Measurements from ENCODE around the gene PPP1R13B.
"Not testable (repeated sequence)": the region's sequence is repeated elsewhere in the genome, so short reads cannot be mapped to it uniquely, and the experiment has no call there.

Gene PPP1R13B

DNA sequence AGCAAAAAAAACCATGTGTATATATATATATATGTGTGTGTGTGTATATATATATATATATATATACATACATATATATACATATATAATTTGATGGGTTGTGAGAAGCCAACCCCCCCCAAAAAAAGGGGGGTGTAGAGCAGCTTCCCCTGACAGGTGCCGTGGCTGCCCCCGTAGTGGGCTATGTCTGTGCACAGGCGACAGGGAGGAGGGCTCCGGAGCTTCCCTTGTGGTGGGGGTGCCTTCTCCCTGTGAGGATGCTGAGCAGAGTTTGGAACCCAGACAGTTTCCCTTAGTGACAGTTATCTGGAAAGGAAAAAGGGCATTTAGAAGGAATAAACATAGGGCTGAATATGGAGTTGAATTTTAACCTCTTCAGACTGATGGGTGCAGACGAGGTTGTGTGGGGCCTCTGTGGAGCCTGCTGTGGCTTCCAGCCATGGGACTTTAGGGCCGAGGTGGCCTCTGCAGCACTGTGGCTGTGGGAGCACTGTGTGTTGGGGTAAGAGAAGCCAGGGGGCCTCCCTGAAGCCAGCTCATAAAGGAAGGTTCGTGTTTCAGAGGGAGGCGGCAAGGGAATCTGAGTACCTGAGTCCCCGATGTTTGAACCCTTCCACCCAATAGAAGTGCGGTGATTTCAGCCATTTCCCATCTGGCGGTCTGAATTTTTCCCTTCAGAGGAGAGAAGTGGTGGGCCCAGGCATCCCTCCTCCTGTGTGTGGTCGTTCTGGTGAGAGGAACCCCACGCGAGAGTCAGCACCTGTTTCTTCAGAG, 151.9 kb downstream of the PPP1R13B start:
- DNase-seq, result no peak

GRCh38 chr14:103694572-103695026, 152.8 kb downstream of the PPP1R13B start:
- DNase-seq, result no peak

DNA sequence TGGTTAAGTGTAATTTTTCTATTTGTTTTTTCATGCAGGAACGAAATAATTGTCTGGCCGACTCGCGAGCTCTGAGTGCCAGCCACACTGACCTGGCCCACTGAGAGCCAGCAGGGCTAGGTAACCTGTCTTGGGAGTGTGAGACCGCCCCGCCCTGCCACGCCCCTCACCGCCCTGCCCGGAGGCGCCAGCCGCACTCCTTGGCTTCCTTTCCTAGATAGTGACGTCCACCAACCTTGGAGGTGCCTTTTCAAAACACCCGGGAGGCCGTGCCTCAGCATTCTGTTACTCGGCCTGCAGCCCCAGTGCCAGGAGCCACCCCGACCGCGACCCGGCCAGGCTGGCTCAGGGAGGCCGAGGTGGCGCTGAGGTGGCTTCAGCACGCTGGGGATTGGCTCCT, 153.9 kb downstream of the PPP1R13B start:
- no peak for DNase-seq

DNA sequence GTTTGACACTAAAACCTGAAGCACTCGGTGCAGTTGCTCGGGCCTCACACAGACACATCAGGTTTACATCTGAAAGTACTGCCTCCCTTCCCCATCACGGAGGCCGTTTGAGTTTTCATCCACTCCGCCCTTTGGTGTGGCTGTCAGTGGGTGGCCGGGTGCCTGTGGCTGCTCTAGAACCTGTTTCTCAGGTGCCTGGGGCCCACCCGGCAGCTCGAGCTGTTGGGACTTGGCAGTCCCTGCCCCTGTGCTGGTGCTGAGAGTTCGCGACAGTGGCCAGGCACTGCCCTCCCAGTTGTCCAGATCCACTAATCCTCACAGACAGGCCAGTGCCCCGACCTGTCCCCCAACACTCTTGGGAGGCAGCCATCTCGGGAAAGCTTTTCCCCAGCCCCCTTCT, 154.5 kb downstream of the PPP1R13B start:
- DNase-seq, result no peak

DNA sequence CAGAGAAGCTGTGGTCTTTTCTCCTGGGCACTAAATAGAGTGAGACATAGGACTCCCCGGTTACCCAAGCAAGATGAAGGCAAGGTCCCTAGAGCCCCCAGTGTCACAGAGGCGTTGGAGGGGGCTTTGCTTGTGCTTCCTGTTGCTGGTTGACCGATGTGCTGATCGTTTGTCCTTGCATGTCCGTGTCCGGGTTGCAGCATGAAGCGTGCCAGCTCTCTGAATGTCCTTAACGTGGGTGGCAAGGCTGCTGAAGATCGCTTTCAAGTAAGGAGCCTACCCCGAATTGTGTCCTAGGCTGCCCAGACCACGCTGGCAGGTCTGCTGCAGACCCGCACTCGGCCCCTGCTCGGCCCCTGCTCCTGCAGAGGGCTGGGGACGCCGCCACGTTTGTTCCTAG, 155.2 kb downstream of the PPP1R13B start:
- DNase-seq, result no peak

GRCh38 chr14:103691655-103692054, 155.7 kb downstream of the PPP1R13B start:
- DNase-seq, result not testable (repeated sequence)

DNA sequence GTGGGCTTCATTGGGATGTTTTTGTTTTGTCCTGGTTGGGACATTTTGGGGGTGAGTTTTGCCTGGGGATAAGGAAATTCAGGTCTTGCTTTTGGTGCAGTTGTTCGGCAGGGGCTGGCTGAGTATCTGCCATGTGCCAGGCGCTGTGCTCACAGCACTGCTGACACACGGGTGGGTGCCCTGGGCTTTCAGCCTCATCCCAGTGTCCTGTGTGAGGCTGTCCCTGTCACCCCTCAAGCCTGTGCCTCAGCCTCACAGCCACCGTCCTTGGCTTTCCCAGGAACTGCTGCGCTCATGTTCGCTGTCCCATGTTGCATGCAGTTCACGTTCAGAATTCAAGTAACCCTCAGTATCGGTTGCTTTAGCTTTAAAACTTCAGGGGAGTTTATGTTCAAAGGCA, 157.0 kb downstream of the PPP1R13B start:
- DNase-seq, result no peak

GRCh38 chr14:103688906-103689902, 158.2 kb downstream of the PPP1R13B start:
- DNase-seq, result no peak

DNA sequence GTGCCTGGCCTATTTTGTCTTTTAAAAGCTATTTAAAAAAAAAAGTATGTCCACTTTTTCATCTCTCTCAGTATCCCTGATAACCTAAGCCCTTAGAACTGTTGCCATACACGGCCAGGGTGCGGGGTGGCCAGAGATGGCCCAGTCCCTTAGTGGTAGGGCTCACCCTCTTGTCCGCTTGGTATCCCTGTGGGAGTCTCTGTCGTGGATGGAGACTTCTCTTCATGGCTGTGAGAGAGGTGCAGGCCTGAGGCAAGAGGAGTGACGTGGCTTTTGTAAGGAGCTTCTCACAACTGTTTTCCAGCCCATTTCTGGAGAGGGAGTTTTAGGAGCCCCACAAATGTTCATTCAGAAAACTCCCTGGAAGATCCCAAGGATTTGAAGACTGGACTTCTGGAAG, 158.9 kb downstream of the PPP1R13B start:
- DNase-seq, result no peak

GRCh38 chr14:103687712-103688111, 159.7 kb downstream of the PPP1R13B start:
- DNase-seq, result no peak

- DNase-seq, result no peak
These were observed 160.4 kb downstream of the PPP1R13B start for GRCh38 chr14:103686831-103687485.

- no peak for DNase-seq
These were observed 161.8 kb downstream of the PPP1R13B start for GRCh38 chr14:103685276-103686211.

DNA sequence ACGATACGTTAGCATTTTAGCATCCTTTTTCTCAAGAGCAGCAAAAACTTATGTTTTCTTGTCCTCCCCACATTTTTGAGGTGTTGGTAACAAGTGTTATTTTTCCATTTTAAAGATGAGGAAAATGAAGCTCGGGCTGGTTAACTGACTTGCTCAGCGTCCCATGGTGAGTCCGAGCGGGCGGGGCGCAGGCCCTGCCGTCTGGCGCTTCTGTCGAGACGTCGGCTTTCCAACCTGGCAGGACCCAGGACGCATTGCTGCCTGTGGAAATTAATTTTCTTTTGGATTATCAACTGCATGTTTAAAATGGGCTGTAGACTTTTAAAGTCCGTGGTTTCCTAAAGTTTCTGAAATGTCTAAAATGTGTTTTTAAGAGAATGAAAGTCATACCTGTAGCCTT, 162.5 kb downstream of the PPP1R13B start:
- DNase-seq, result no peak

DNA sequence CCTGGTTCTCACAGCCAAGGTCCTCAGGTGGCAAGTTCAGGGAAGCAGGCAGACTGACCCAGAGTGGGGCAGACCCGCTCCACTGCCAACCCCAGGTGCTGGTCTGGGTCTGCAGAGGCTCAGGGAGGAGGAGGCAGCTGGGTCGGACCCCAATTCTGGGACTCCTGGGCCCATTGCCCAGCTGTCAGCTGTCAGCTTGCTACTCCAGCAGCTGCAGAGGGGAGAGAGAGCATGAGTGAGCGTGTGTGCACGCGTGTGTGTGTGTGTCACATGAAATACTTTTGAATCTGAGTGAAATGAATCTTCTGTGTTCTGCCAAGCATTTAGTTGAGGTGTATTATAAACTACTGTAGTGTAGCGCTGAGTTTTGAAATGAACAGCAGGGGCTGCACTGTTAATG, 162.9 kb downstream of the PPP1R13B start:
- DNase-seq, result no peak
